IPS-15b (cell line): ENCODE measurements around the gene DCAF17.
"Not testable (repeated sequence)": the region's sequence is repeated elsewhere in the genome, so short reads cannot be mapped to it uniquely, and the experiment has no call there.

Experiments
- H3K27me3 ChIP-seq: one replicate; pipeline ENCODE4 v1.6.1; 2013; ENCODE audit warnings: low read length; ENCODE audit not compliant: control insufficient read depth, insufficient read depth
- H3K36me3 ChIP-seq: one replicate; pipeline ENCODE4 v1.6.1; 2013; ENCODE audit warnings: low read length; ENCODE audit not compliant: control insufficient read depth, insufficient read depth
- H3K4me1 ChIP-seq: one replicate; pipeline ENCODE4 v1.6.1; 2013; ENCODE audit warnings: mild to moderate bottlenecking, low read length; ENCODE audit not compliant: control insufficient read depth, insufficient read depth
- H3K4me3 ChIP-seq: one replicate; pipeline ENCODE4 v1.5.1; 2013; ENCODE audit warnings: low read depth, low read length
- H3K9ac ChIP-seq: one replicate; pipeline ENCODE4 v1.6.1; 2013; ENCODE audit warnings: low read depth, mild to moderate bottlenecking, low read length
- H3K9me3 ChIP-seq: one replicate; pipeline ENCODE4 v1.6.1; 2013; ENCODE audit warnings: mild to moderate bottlenecking, low read length; ENCODE audit not compliant: control insufficient read depth, insufficient read depth

DCAF17 gene

DNA sequence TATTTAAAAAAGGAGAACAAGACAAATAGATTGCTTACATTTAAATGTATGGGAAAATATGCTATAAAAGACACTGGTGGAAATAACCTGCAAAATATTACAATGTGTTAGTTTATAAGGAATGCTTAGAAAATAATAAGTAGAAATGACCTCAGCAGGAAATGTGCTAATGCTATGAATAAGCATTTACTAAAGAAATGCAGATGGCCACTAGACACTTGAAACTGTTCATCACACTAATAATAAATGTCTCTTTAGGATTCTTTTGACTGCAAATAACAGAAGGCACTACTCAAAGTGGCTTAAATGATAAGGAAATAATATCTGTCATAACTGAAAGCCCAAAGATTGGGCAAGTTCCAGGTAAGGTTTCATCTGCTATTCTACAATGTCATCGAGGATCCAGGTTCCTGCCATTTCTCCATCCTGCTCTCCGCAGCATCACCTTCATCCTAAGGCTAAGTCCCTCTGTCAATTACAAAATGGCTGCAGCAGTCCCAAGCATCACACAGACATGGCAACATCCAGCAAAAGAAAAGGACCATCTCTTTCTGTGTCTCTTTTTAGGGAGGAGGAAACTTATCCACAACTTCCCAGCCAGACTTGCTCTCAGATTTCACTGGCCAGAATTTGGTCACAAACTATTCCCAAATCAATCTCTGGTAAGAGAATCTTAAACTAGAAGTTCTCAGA lies 22.1 kb upstream of the DCAF17 start:
- H3K9me3 ChIP-seq, result no peaks in the 10 kb centered on the region
- H3K27me3 ChIP-seq, result no peaks in the 10 kb centered on the region
- H3K9ac ChIP-seq, result no peak overlapping the region
- no peaks in the 10 kb centered on the region for H3K36me3 ChIP-seq
- H3K4me3 ChIP-seq, result no peak overlapping the region
- H3K4me1 ChIP-seq, result peaks cover 20% of the 10 kb centered on the region

- Histone ChIP-seq H3K9ac (no peak overlapping the region), H3K4me1 (peaks cover 20% of the 10 kb centered on the region), H3K9me3 (no peaks in the 10 kb centered on the region), H3K27me3 (no peaks in the 10 kb centered on the region), H3K36me3 (no peaks in the 10 kb centered on the region), H3K4me3 (no peak overlapping the region)
Observed at GRCh38 chr2:171412571-171413175, 21.4 kb upstream of the DCAF17 start.

- H3K4me3 ChIP-seq, H3K9ac ChIP-seq, H3K36me3 ChIP-seq, H3K9me3 ChIP-seq, H3K27me3 ChIP-seq: not testable (repeated sequence)
- H3K4me1 ChIP-seq, result peaks cover 14% of the 10 kb centered on the region
Observed at GRCh38 chr2:171414645-171415044, 19.4 kb upstream of the DCAF17 start.

DNA sequence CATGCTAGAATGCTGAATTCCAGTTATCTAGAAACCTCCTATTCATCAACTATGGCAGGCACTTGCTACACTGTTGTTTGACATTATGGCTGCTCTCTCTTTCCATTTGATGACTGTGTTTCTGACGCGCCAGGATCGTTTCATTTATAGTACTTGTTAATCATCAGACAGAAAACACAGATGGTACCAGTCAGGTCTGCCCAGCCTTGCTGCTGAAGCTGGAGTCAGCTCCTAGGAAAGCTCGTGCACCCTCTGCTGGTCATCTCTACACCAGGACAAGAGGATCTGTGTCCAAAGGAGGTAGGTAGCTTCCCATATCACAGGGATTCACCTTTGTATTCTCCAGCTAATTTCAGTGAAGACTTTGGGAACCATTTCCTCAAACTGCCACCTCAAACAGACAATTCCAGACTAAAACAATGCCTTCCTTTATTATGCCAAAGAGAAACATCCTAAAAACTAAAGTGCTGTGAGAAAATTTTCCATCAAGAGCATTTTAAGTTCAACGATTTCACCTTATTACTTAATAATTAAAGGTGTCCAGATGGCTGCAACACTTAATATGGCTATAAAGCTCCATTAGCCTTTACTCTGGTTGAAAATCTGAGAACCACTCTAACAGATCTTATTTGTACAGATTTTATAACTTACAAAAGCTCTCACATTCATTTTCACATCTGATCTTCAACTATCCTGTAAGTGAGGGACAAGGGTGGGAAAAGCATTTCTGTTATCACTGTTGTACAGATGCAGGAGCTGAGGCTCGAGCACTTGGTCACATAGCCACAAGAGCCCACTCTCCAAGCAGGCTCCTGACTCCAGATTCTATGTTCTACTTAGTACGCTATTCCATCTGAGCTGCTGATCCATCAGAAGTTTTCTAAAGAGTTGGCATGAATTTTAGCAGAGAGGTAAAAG lies 17.8 kb upstream of the DCAF17 start:
- Histone ChIP-seq H3K36me3 (no peaks in the 10 kb centered on the region), H3K4me3 (no peak overlapping the region), H3K4me1 (peaks cover 7% of the 10 kb centered on the region), H3K9ac (peak overlapping the region; percentile 1), H3K27me3 (no peaks in the 10 kb centered on the region), H3K9me3 (no peaks in the 10 kb centered on the region)

DNA sequence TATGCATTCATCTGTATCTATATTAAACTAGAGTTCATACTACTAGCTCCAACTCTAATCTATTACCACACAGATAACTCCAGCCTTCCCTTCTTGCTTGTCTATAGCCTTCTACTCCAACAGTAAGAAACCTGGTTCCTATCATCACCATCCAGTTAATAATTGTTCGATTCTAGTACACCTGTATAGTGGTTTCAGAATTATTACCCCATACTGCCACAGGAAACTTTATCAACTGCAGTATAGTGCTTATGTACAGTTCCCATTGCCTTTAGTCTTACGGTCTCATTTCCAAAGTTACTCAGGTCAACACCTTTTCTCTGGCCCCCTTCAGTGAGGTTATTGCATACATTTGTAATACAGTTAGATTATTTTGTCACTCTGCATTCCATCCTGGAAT lies 14.7 kb upstream of the DCAF17 start:
- Histone ChIP-seq H3K27me3 (no peaks in the 10 kb centered on the region), H3K4me1 (peaks cover 7% of the 10 kb centered on the region), H3K36me3 (no peaks in the 10 kb centered on the region), H3K4me3 (no peak overlapping the region), H3K9me3 (peaks cover 12% of the 10 kb centered on the region), H3K9ac (no peak overlapping the region)

- H3K9me3 ChIP-seq, result peaks cover 17% of the 10 kb centered on the region
- H3K36me3 ChIP-seq, result peaks cover 3% of the 10 kb centered on the region
- H3K27me3 ChIP-seq, result no peaks in the 10 kb centered on the region
- no peak overlapping the region for H3K4me3 ChIP-seq
- peaks cover 5% of the 10 kb centered on the region for H3K4me1 ChIP-seq
- H3K9ac ChIP-seq, result no peak overlapping the region
Observed at GRCh38 chr2:171420728-171421563, 13.1 kb upstream of the DCAF17 start.

GRCh38 chr2:171422710-171423495 lies 11.1 kb upstream of the DCAF17 start:
- H3K27me3 ChIP-seq, H3K36me3 ChIP-seq, H3K4me3 ChIP-seq, H3K9ac ChIP-seq, H3K4me1 ChIP-seq: not testable (repeated sequence)
- H3K9me3 ChIP-seq, result peaks cover 17% of the 10 kb centered on the region

DNA sequence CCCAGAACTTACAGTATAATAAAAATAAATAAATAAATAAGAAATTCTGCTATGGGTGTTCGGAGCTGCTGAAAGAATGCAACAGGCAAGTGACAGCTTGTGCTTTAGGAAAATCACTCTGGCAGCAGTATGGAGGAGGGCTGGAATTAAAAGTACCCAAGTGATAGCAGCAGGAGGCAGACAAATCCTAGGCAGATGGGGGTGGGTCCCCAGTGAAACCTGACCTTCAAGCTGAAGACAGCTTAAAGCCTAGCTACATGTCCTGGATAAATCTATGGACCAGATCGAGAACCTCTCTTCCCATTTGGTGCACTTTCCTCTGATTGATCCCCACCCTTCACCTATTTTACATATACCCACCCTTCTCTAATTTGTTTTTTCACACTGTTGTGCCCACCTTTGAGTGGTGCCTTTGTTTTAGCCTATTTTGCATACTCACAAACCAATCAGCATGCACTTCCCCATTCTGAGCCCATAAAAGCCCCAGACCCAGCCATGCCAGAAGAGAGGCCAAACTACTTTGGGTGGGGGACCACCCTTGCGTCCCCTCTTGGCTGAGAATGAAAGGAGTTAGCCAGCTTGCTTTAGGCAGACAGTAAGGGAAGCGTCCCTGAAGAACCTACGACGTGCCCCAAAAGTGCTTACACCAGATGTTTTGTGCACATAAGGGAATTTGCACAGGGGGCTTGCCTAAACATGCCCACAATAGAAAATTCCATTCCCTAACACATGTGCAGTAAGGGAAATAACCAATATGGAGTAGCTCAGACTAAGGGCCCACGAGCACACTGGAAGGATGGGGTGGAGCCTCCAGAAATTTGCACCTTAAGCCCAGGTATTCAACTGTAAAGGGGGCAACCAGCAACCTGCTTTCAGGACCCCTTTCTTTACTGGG lies 3.3 kb upstream of the DCAF17 start:
- peaks cover 22% of the 10 kb centered on the region for H3K4me1 ChIP-seq
- peak overlapping the region; percentile 24 for H3K4me3 ChIP-seq
- H3K27me3 ChIP-seq, result no peaks in the 10 kb centered on the region
- no peak overlapping the region for H3K9ac ChIP-seq
- no peaks in the 10 kb centered on the region for H3K36me3 ChIP-seq
- no peaks in the 10 kb centered on the region for H3K9me3 ChIP-seq

GRCh38 chr2:171431677-171432167 lies 2.3 kb upstream of the DCAF17 start:
- H3K4me3 ChIP-seq, result peak overlapping the region; percentile 24
- H3K9ac ChIP-seq, result peak overlapping the region; percentile 51
- peaks cover 22% of the 10 kb centered on the region for H3K4me1 ChIP-seq
- peaks cover 3% of the 10 kb centered on the region for H3K36me3 ChIP-seq
- H3K9me3 ChIP-seq, result no peaks in the 10 kb centered on the region
- H3K27me3 ChIP-seq, result no peaks in the 10 kb centered on the region
